WI38 (cell line): ENCODE measurements around the gene MMADHC.
A peak's percentile ranks its signal among the peaks of the same experiment; 100 is the strongest.

Experiments
- H3K4me3 ChIP-seq: 2 replicates; pipeline ENCODE4 v1.5.1; 2011; ENCODE audit warnings: low read depth, mild to moderate bottlenecking, control low read depth, low read length
- TF ChIP-seq, protein P1 (sequence below): IDR thresholded peaks from 2 replicates; pipeline ENCODE4 v1.5.1; 2012; ENCODE audit warnings: low read depth, mild to moderate bottlenecking, control low read depth, low read length

Gene MMADHC

DNA sequence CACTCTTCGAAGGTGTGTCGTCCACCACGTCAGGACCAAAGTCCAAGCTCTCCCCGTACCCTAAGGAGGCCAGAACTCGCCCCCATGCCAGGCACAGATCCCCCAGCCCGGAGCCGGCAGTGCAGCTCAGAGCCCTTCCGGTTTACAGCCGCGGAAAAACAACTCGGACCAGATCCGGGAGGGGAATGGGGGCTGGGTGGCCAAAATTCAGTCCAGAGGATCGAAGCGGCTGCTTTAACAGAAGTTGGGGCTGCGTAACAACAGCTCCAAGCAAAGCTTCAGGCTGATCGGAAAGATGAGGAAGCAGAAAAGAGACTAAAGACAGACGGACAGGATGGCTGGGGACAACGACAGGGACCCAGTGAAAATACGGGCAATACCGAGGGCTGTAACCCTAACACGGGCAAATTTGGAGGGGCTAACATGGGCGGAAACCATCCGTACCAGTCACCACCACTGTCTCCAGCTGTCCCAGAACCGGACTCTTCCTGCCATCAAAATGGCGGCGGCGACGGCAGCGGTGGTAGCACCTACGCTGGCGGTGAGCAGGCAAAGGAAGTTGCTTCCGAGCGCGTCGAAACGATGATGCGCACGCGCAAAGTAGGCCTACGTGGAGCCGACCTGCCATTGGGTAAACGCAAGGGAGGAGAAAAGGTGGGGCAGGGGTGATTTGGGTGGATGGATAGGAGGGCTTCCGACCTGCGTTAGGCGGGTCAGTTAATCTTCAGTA is at the start of gene MMADHC:
Gene MMADHC (minus strand): TSS at position 556 of the 730 bp plus-strand sequence. CDS start 678 bp downstream, outside the sequence.
- peak within 1 kb of the TSS; percentile 81 for H3K4me3 ChIP-seq
- TF ChIP-seq, protein P1, sequence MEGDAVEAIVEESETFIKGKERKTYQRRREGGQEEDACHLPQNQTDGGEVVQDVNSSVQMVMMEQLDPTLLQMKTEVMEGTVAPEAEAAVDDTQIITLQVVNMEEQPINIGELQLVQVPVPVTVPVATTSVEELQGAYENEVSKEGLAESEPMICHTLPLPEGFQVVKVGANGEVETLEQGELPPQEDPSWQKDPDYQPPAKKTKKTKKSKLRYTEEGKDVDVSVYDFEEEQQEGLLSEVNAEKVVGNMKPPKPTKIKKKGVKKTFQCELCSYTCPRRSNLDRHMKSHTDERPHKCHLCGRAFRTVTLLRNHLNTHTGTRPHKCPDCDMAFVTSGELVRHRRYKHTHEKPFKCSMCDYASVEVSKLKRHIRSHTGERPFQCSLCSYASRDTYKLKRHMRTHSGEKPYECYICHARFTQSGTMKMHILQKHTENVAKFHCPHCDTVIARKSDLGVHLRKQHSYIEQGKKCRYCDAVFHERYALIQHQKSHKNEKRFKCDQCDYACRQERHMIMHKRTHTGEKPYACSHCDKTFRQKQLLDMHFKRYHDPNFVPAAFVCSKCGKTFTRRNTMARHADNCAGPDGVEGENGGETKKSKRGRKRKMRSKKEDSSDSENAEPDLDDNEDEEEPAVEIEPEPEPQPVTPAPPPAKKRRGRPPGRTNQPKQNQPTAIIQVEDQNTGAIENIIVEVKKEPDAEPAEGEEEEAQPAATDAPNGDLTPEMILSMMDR, result no peak

DNA sequence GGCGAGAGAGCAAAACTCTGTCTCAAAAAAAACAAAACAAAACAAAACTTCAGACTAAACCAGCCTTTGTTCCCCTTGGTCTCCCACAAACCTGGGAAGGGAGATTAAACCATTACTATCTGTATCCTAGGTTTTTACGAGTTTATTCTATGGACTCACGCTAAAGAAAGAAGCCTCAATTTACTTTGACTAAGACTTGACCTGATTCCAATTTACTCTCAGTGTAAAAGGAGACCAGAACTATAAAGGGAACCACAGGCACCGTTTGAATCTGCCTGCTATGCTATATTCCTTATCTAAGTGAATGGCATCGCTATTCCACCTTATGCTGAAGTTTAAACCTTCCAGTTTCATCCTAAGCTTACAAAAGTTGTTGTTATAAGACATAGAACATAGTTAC is 46.5 kb upstream of the MMADHC start:
- TF ChIP-seq, protein P1, result no peak
- H3K4me3 ChIP-seq, result no peak overlapping the region

DNA sequence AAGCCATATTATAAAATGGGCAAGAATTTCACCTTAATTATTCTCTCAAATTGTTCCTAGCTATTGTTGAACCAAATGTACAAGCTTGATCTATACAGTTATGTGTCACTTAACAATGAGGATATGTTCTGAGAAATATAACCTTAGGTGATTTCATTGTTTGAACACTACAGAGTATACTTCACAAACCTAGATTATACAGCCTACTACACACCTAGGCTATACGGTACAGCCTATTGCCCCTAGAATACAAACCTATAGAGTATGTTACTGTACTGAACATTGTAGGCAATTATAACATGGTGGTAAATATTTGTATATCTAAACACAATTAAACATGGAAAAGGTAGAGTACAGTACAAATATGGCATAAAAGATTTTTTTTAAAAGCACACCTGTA is 42.9 kb upstream of the MMADHC start:
- TF ChIP-seq, protein P1, result no peak
- H3K4me3 ChIP-seq, result no peak overlapping the region

DNA sequence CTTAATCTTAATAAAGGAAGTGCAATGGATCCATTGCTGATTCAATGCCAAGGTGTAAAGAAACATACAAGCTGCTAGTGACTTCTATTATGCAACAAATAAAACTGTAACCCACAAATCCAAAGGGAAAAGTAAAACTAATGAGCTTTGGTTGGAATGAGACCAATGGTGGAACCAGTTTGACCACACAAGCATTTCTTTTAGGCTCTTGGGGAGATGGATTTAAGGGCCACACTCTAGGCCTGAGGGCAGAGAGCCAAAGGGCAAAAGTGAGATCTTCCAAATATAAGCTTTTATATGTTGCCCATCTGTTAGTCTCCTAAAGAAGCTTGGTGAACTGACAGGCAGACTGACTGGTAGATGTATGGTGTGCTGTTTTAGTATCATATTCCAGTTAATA is 41.5 kb upstream of the MMADHC start:
- TF ChIP-seq, protein P1, result no peak
- no peak overlapping the region for H3K4me3 ChIP-seq

DNA sequence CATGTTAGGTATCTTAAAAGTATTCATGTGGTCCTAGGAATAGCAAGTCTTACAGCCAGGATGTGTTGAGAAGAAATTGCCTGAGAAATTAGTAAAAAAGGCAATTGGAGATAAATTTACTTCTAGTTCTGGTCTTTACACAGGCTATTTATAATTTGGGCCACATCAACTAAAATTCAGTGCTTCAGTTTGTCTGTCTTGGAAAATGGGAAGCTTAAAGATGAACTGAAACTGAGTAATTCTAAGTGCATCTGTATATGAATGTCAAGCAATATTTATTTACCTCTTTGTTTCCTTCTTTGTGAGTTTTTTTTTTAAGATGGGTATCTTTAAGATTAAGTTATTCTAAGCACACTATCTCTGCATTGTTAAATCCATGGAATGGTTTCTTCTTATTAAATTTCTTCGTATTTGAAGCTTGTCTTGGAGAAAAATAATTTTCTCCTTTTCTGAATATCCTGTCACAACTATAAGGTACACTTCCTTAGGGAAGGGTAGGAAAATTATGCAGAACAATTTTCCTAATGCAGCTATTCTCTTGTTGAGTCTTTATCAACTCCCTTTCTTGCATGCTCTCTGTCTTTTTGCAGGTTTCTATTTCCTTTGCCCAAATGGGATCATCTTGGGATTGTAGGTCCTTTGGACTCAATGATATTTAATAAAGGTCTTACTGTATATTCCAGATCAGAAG is 39.7 kb upstream of the MMADHC start:
- TF ChIP-seq, protein P1, result no peak
- no peak overlapping the region for H3K4me3 ChIP-seq

DNA sequence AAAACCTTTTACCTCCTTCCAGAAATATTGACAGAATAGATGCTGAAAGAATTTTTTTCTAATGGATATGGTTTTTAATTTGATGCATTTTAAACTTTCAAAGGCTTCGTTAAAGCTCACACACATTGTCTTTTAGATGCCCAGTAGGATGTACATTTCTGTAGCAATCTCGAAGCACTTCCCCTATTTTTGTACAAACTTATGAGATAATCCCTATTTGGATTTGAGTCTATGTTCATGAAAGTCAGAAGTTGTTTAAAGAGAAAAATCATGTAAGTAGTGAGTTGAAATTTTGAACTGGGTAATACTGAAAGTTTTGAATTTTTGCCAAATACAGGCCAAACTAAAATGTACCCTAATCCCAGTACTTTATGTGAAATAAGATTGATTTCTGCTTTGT is 38.1 kb upstream of the MMADHC start:
- H3K4me3 ChIP-seq, result no peak overlapping the region
- TF ChIP-seq, protein P1, result no peak

DNA sequence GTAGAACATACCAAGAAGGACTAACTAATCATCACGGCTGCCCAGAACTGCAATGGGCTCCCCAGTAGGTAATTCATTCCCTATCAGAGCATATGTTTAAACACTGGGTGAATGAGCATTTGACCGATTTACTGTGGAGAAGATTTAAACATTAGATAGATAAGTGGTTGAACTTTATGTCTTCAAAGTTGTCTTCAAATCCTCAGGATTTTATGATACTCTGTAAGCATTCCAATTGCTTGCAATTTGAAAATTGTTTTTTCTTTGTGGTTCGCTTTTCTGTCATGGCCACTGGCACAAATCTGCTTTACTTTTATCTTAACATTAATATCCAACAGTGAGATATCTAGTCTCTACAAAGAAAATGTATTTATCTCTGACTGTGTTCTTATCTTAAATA is 37.7 kb upstream of the MMADHC start:
- TF ChIP-seq, protein P1, result no peak
- no peak overlapping the region for H3K4me3 ChIP-seq
